ENCODE data around the gene LGR6. TPM values are rescaled to one million over a fixed set of nuclear protein-coding genes. Genes with fewer than 3 reads are reported as not detected.
A peak's percentile ranks its signal among the peaks of the same experiment; 100 is the strongest.

The LGR6 gene
- total RNA-seq, 6 donors from 2014 or later = 0.46 to 5.2 (median 1.1) TPM

- ATAC-seq (ENCODE audit: low FRiP score in 2 of 2) (no peak), DNase-seq (no peak)
- Histone ChIP-seq H3K4me1 (peaks cover 4 to 8% (median 7%) of the 10 kb centered on the region in 4 donors), H3K27me3 (peaks cover 0 to 4% (median 0%) of the 10 kb centered on the region in 4 donors), H3K4me3 (no peak overlapping the region), H3K36me3 (no peaks in the 10 kb centered on the region), H3K9me3 (no peaks in the 10 kb centered on the region), H3K27ac (no peak overlapping the region)
- WGBS, 2 donors = 33 to 74% methylated on average over 1 to 4 of the region's 4 CpGs
- TF ChIP-seq EP300 (IDR thresholded peaks at IDR 0.05) (no peak), POLR2AphosphoS5 (IDR thresholded peaks at IDR 0.05) (no peak), CTCF (IDR thresholded peaks at IDR 0.05) (no peak), POLR2A (IDR thresholded peaks at IDR 0.05) (no peak)
Measured at GRCh38 chr1:202200112-202200548, 6.5 kb downstream of the LGR6 start.

GRCh38 chr1:202200669-202201068 lies 7.1 kb downstream of the LGR6 start:
- Histone ChIP-seq H3K27ac (no peak overlapping the region), H3K27me3 (peaks cover 0 to 4% (median 0%) of the 10 kb centered on the region in 4 donors), H3K4me3 (no peak overlapping the region), H3K9me3 (no peaks in the 10 kb centered on the region), H3K4me1 (peaks cover 4 to 8% (median 7%) of the 10 kb centered on the region in 4 donors), H3K36me3 (no peaks in the 10 kb centered on the region)
- ATAC-seq (ENCODE audit: low FRiP score in 2 of 2) = no peak
- 91 to 100% methylated on average over 1 to 8 of the region's 8 CpGs for WGBS, 2 donors
- TF ChIP-seq POLR2A (IDR thresholded peaks at IDR 0.05) (no peak), POLR2AphosphoS5 (IDR thresholded peaks at IDR 0.05) (no peak), EP300 (IDR thresholded peaks at IDR 0.05) (no peak), CTCF (IDR thresholded peaks at IDR 0.05) (no peak)
- peak in 1 of 2 donors; percentile 59 for DNase-seq

- Histone ChIP-seq H3K9me3 (no peaks in the 10 kb centered on the region), H3K27ac (no peak overlapping the region), H3K27me3 (peaks cover 0 to 4% (median 0%) of the 10 kb centered on the region in 4 donors), H3K36me3 (no peaks in the 10 kb centered on the region), H3K4me1 (peaks cover 4 to 8% (median 7%) of the 10 kb centered on the region in 4 donors), H3K4me3 (no peak overlapping the region)
- WGBS, 2 donors = 65 to 70% methylated on average over 3 of the region's 3 CpGs
- ATAC-seq (ENCODE audit: low FRiP score in 2 of 2) (no peak), DNase-seq (no peak)
- TF ChIP-seq CTCF (IDR thresholded peaks at IDR 0.05) = no peak
- no peak for TF ChIP-seq POLR2AphosphoS5 (IDR thresholded peaks at IDR 0.05)
- no peak for TF ChIP-seq POLR2A (IDR thresholded peaks at IDR 0.05)
- no peak for TF ChIP-seq EP300 (IDR thresholded peaks at IDR 0.05)
Measured at GRCh38 chr1:202201266-202201665, 7.7 kb downstream of the LGR6 start.

- WGBS, 2 donors = 60 to 82% methylated on average over 4 of the region's 4 CpGs
- H3K27ac ChIP-seq = no peak overlapping the region
- H3K4me1 ChIP-seq = peaks cover 4 to 8% (median 7%) of the 10 kb centered on the region in 4 donors
- no peak overlapping the region for H3K4me3 ChIP-seq
- no peaks in the 10 kb centered on the region for H3K9me3 ChIP-seq
- H3K36me3 ChIP-seq = no peaks in the 10 kb centered on the region
- DNase-seq (no peak), ATAC-seq (ENCODE audit: low FRiP score in 2 of 2) (no peak)
- no peak for TF ChIP-seq POLR2AphosphoS5 (IDR thresholded peaks at IDR 0.05)
- peaks cover 0 to 4% (median 0%) of the 10 kb centered on the region in 4 donors for H3K27me3 ChIP-seq
Measured at GRCh38 chr1:202201971-202202370, 8.4 kb downstream of the LGR6 start.

- WGBS, 2 donors = 85 to 88% methylated on average over 6 to 7 of the region's 7 CpGs
Measured at GRCh38 chr1:202202500-202203168, 9.0 kb downstream of the LGR6 start.

More at GRCh38 chr1:202202500-202203168, 9.0 kb downstream of the LGR6 start:
- no peaks in the 10 kb centered on the region for H3K36me3 ChIP-seq
- peaks cover 4 to 10% (median 8%) of the 10 kb centered on the region in 4 donors for H3K4me1 ChIP-seq
- TF ChIP-seq EP300 (IDR thresholded peaks at IDR 0.05) = no peak
- no peak for TF ChIP-seq POLR2A (IDR thresholded peaks at IDR 0.05)
- no peak for TF ChIP-seq CTCF (IDR thresholded peaks at IDR 0.05)
- no peak for TF ChIP-seq POLR2AphosphoS5 (IDR thresholded peaks at IDR 0.05)
- H3K4me3 ChIP-seq = no peak overlapping the region
- H3K27me3 ChIP-seq = peaks cover 0 to 4% (median 0%) of the 10 kb centered on the region in 4 donors
- no peaks in the 10 kb centered on the region for H3K9me3 ChIP-seq
- DNase-seq = no peak
- H3K27ac ChIP-seq = no peak overlapping the region
- no peak for ATAC-seq (ENCODE audit: low FRiP score in 2 of 2)

Measured in upper lobe of left lung (tissue), 6 donors.